Stimulated activated CD4-positive, alpha-beta T cell treated with anti-CD3 and anti-CD28 coated beads, TNF-alpha, amount 100 ng/mL, for 48 hours (primary cell): ENCODE results near the gene ATP1A1.

Source experiments
- DNase-seq, 3 donors: peaks; one replicate each; pipeline ENCODE4 v3.0.0-alpha.2; 2020; ENCODE audit warnings: low read depth in 3 of 3

Gene ATP1A1

DNA sequence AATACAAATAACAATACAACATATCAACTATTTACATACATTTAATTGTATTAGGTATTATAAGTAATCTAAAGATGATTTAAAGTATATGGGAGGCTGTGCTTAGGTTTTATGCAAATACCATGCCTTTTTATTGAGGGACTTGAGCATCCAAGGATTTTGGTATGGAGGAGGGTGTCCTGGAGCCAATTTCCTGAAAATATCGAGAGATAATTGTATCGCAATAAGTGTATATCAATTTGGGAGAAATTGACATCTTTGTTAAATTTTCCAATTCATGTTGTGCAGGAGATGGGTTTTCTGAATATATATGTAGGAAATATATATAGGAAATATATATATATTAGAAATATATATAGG lies 63.5 kb downstream of the ATP1A1 start:
- no peak for DNase-seq

DNA sequence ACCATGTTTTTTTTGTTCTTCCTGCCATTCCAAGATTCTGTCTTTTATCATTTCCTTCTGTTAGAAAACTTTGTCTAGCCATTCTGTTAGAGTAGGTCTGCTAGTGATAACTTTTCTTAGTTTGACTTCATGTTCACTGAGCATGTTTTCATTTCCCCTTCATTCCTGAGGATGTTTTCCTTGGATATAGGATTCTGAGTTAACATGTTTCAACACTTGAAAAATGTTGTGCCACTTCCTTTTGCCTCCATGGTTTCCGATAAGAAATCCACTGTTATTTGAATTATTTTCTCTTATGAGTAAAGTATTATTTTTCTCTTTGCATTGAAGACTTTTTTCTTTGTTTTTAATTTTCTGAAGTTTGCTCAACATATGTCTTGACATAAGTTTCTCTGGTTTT lies 66.7 kb downstream of the ATP1A1 start:
- DNase-seq, result no peak

DNA sequence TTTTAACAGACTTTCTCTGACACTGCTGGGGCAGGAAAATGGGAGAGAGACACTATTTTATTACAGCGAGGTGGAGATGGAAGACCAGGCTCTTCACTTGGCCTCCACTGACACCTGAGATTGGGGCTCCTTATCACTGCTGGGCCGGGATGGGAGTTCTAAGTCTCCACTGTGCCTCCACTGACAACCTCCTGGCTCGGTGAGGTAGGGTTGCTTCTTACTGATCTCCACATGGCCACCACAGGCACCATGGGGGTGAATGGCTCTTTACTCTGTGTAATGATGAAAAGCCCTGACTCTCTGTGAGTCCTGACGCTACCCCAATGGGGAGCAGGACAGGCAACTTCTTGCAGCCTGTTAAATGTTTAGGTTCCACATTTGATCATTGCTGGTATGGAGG lies 67.7 kb downstream of the ATP1A1 start:
- DNase-seq, result no peak

DNA sequence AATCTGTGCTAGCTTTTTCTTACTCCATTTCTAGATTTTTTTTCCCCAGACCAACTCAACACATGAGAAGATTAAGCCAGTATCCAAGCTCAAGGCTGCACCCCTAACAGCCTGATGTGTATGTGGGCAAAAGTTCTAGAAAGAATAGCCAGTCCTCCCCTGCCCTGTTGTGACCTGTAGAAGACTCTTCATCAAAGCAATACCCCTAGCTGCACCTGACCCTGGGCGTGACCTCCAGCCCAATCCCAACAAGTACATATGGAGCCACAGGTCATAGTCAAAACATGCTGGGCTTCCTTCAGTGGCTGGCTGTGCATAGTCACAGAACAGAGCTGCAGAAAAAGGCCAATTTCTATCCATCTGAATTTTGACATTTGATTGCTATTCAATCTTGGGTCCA lies 72.5 kb downstream of the ATP1A1 start:
- DNase-seq, result no peak

DNA sequence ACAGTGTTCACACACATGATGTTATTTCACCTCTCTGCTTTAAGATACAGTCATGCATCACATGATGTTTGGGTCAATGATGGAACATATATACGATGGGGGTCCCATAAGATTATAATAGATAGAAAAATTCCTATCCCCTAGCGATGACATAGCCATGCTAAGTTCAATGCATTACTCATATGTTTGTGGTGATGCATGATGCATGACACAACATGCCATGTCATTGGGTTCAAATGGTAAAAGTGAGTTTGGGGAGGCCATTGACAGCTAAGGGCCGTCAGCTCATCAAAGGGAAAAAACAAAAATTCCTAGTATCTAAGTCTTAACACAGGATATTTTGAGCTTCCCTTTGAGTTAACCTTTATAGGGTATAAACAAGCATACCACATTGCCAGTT lies 73.6 kb downstream of the ATP1A1 start:
- no peak for DNase-seq

DNA sequence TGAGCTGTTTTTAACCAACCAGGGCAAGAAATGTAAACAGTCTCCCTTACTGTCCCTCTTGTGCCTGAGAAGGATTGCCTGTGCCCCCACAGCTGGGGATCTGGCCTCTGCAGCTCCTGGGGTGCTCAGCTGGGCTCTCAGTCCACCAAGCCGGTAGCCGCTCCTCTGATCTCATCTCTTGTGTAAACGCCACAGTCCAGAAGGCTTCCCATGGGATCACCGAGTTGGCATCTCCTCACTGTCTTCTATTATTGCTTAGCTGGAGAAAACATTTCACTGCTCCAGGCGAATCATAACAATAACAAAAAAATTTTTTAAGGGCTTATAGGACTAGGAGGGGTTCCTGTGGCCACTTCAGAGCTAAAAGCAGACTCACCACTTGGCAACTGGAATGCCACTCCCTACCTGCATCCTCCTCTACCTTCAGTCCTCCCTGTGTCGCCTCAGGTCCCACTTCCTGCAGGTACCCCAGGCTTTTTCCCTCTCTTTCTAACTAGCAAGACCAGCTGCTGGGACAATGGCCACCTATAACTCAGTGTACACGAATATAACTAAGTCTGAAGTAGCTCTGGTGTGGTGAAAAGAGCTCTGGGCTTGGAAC lies 75.8 kb downstream of the ATP1A1 start:
- no peak for DNase-seq

DNA sequence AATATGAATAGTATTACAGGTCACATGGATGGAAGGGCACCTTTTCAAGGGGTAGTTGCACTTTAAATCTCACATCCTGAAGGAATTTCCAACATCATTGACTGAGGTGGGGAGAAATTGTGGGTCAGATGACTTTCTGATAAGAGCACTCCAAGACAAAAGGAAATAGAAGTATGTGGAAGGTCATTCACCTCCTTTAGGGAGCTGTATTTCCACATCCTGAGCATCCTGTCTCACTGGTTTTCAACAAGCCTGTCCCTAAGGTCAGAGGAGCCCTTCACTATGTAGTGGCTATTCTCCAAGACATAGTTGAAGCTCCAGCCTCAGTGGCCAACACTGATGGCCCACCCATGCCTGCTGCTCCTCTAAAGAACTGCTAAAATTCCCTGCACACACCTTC lies 76.5 kb downstream of the ATP1A1 start:
- no peak for DNase-seq

DNA sequence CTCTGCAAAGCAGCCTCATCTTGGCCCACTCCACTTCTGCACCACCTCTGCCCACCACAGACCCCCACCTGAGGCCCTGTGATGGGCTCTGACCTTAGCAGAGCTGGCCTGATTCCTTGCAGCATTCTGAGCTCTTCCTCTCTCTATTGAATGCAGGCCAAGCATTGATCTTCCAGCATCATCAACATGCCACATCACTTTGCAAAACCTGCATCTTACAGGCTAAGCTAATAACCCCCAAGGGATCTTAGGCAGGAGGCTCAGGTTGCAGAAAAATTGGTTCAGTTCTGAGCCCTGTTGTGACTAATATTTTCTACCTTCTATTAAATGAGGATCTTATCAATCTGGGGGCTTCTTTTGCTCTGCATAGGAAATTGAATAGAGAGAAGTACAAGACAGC lies 78.7 kb downstream of the ATP1A1 start:
- no peak for DNase-seq

DNA sequence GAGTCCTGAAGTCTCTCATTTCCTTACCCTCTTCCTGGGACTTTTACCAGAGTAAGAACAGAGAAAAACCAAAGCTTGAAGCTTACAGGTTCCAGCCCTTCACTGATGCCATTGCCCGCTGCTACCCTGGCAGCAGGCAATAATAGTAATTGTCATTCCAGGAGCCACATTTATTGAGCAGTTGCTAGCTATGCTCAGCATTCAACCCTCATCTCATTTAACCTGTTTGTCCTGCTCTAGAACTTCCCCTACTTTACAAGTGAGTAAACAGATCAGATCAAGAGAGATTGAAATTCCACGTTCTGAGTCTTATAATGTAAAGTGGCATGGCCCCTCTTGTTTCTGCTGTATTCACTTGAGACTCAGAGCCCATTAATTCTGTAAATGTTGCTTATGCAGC lies 80.4 kb downstream of the ATP1A1 start:
- no peak for DNase-seq

DNA sequence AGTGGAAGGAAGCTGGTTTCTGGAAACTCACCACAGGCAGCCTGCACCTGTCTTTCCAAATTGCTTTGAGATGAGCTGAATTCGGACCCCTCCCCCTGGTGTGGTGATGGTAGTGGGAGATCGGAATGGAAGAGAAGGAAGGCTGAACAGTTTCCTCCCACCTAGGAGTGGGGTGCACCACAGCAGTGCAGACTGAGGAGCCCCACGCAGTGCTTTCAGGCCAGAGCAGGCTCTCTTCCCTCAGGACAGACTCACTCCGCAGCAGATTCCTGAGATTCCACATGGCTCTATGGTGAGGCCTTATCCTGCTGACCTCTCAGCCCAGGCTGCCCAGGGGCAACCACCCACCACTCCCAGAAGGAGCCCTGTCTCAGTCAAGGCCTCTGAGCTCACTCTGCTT lies 80.9 kb downstream of the ATP1A1 start:
- DNase-seq, result no peak
